K562 (cell line): ENCODE measurements around the gene FAM78B. TPM values are rescaled to one million over a fixed set of nuclear protein-coding genes. Genes with fewer than 3 reads are reported as not detected.

Experiments
- ARID3B ChIP-seq: fragments of 250-450 bp; sonication (Bioruptor Pico); IDR thresholded peaks from 2 replicates; pipeline ENCODE4 v1.4.0; 2020; ENCODE audit warnings: borderline replicate concordance
- CREB1 ChIP-seq, 2 experiments: sonication (generic) in 1 of 2; formaldehyde crosslinking in 1 of 2; IDR thresholded peaks; 2 replicates each; pipeline versions ENCODE4 v1.6.1 to v1.8.0; 2012 to 2022; ENCODE audit warnings: inconsistent platforms in 1 of 2, mild to moderate bottlenecking in 1 of 2, missing genetic modification reagents in 1 of 2, moderate library complexity in 1 of 2
- DACH1 ChIP-seq: fragments of 450-650 bp; IDR thresholded peaks from 2 replicates; pipeline ENCODE4 v1.6.1; 2018; ENCODE audit not compliant: partially characterized antibody
- IRF2 ChIP-seq: sonication (generic); formaldehyde crosslinking; IDR thresholded peaks from 2 replicates; pipeline ENCODE4 v1.8.1; 2022; ENCODE audit warnings: mild to moderate bottlenecking, missing genetic modification reagents
- LARP7 ChIP-seq: fragments of 450-650 bp; IDR thresholded peaks from 2 replicates; pipeline ENCODE4 v1.6.1; 2016
- NR2C2 ChIP-seq, 2 experiments: fragments of 200-800 bp in 1 of 2; sonication (Bioruptor generic) in 1 of 2; sonication (generic) in 1 of 2; formaldehyde crosslinking in 1 of 2; IDR thresholded peaks; 2 replicates each; pipeline versions ENCODE4 v1.6.1 to v1.8.0; 2016 to 2022; ENCODE audit warnings: mild to moderate bottlenecking in 1 of 2, missing compliant biosample characterization in 1 of 2, missing genetic modification characterization in 1 of 2, missing genetic modification reagents in 1 of 2
- PHF21A ChIP-seq: fragments of 450-650 bp; IDR thresholded peaks from 2 replicates; pipeline ENCODE4 v1.6.1; 2017; ENCODE audit warnings: low read depth, borderline replicate concordance
- PREB ChIP-seq: sonication (generic); formaldehyde crosslinking; IDR thresholded peaks from 2 replicates; pipeline ENCODE4 v1.8.1; 2023; ENCODE audit warnings: mild to moderate bottlenecking, missing genetic modification reagents
- RB1 ChIP-seq: fragments of 450-650 bp; IDR thresholded peaks from 2 replicates; pipeline ENCODE4 v1.6.1; 2017; ENCODE audit warnings: low read depth, mild to moderate bottlenecking
- RBFOX2 ChIP-seq: fragments of 200-400 bp; formaldehyde crosslinking; IDR thresholded peaks from 2 replicates; pipeline ENCODE4 v1.6.1; 2017; ENCODE audit warnings: low read depth, mild to moderate bottlenecking, low read length, moderate library complexity
- TBP ChIP-seq: optimal IDR thresholded peaks from 2 replicates; pipeline ENCODE3; 2011; ENCODE audit warnings: low read depth, low read length, improper control_type of control experiment
- TCF7L2 ChIP-seq: fragments of 150-350 bp; IDR thresholded peaks from 2 replicates; pipeline ENCODE4 v1.6.1; 2016; ENCODE audit warnings: low read depth, mild to moderate bottlenecking, low read length, moderate library complexity
- TFAP4 ChIP-seq: sonication (generic); formaldehyde crosslinking; IDR thresholded peaks from 2 replicates; pipeline ENCODE4 v1.8.0; 2022; ENCODE audit warnings: missing genetic modification reagents, mild to moderate bottlenecking, moderate library complexity, borderline replicate concordance
- ZHX1 ChIP-seq: fragments of 150-350 bp; conservative IDR thresholded peaks from 2 replicates; pipeline ENCODE4 v1.6.1; 2014; ENCODE audit warnings: low read length
- ZNF133 ChIP-seq: fragments of 250-450 bp; sonication (Bioruptor Pico); IDR thresholded peaks from 2 replicates; pipeline ENCODE4 v1.4.0; 2020; ENCODE audit warnings: mild to moderate bottlenecking
- ZNF586 ChIP-seq: fragments of 450-650 bp; formaldehyde crosslinking; conservative IDR thresholded peaks from 2 replicates; pipeline ENCODE4 v1.4.0; 2020; ENCODE audit warnings: mild to moderate bottlenecking, moderate library complexity
- polyA plus RNA-seq, 8 experiments: library from polyadenylated mRNA; depleted of rRNA in 4 of 8; stranded (reverse) in 5 of 8; unstranded in 3 of 8; fragments of >200 nt; fragmentation: Nextera tagmentation in 2 of 8; fragmentation: Illumina TruSeq in 1 of 8; extraction: Ambion mirVana in 2 of 8; extraction: Trizol in 1 of 8; gene quantifications; 2 replicates each; pipeline versions ENCODE4 v1.2.1 to v1.2.3, GENCODE V29; 2011 to 2014; ENCODE audit warnings: inconsistent platforms in 1 of 8, missing spikeins in 1 of 8
- total RNA-seq, 7 experiments: library from RNA; depleted of rRNA in 6 of 7; stranded (reverse); fragments of >200 nt in 6 of 7; fragmentation: Illumina TruSeq in 2 of 7; extraction: Trizol in 2 of 7; gene quantifications; 2 replicates each; pipeline versions ENCODE4 v1.2.1 to v1.2.3, GENCODE V29; 2011 to 2021; ENCODE audit warnings: low replicate concordance in 1 of 7

The FAM78B gene
- total and polyA plus RNA-seq, 9 of the 15 experiments (the other 6 are each of a cell fraction or from before 2014, with no cell fraction given) = 0.04 to 0.43 (median 0.29) TPM; not detected in 1

GRCh38 chr1:166166698-166167571, at the start of gene FAM78B (continued):
- TF ChIP-seq IRF2 (CRISPR knock-in tag) = no peak
- no peak for TF ChIP-seq NR2C2 (CRISPR knock-in tag; IDR thresholded peaks at IDR 0.05)
- peak; percentile 30; the same call in 1 of the 2 replicates for TF ChIP-seq NR2C2 (tag; IDR thresholded peaks at IDR 0.05)
- TF ChIP-seq LARP7 = no peak
- peak; percentile 10 for TF ChIP-seq TBP
- TF ChIP-seq TCF7L2 = no peak
- no peak for TF ChIP-seq ZHX1
- TF ChIP-seq PREB (CRISPR knock-in tag) = no peak
- no peak for TF ChIP-seq ZNF586 (CRISPR knock-in tag)
- TF ChIP-seq CREB1 (IDR thresholded peaks at IDR 0.05) = no peak
- no peak for TF ChIP-seq CREB1 (CRISPR knock-in tag; IDR thresholded peaks at IDR 0.05)
- 0 out of 2 replicates have a peak, but pooled peaks have one; percentile 28 for TF ChIP-seq RBFOX2
- TF ChIP-seq DACH1 = no peak
- TF ChIP-seq ZNF133 (CRISPR knock-in tag) = no peak
- TF ChIP-seq TFAP4 (CRISPR knock-in tag) = 0 out of 2 replicates have a peak, but pooled peaks have one; percentile 47
- no peak for TF ChIP-seq ARID3B (CRISPR knock-in tag)
- TF ChIP-seq PHF21A = no peak
- peak; percentile 53 for TF ChIP-seq RB1
